H1 (cell line): ENCODE results near the gene NT5DC3.

Source experiments
- CHD1 ChIP-seq: IDR thresholded peaks from 2 replicates; pipeline ENCODE4 v1.6.1; 2012; ENCODE audit warnings: low read depth, low read length, improper control_type of control experiment
- CREB1 ChIP-seq: IDR thresholded peaks from 2 replicates; pipeline ENCODE4 v1.6.1; 2012; ENCODE audit warnings: inconsistent platforms
- CTCF ChIP-seq, 3 experiments: IDR thresholded peaks; 1 replicate in 2 of 3; 2 replicates in 1 of 3; pipeline versions ENCODE4 v1.5.1 to v1.6.1; 2011; ENCODE audit warnings: low read length in 3 of 3, mild to moderate bottlenecking in 3 of 3, inconsistent platforms in 2 of 3, low read depth in 1 of 3, moderate library complexity in 1 of 3; ENCODE audit not compliant: insufficient read depth in 1 of 3; ENCODE audit errors: control extremely low read depth in 1 of 3
- EP300 ChIP-seq, 2 experiments: IDR thresholded peaks; 1 replicate in 1 of 2; 2 replicates in 1 of 2; pipeline ENCODE4 v1.6.1; 2011 to 2012; ENCODE audit warnings: low read depth in 2 of 2, low read length in 2 of 2, mild to moderate bottlenecking in 2 of 2, borderline replicate concordance in 1 of 2, inconsistent platforms in 1 of 2, moderate library complexity in 1 of 2
- GABPA ChIP-seq: IDR thresholded peaks from 2 replicates; pipeline ENCODE4 v1.6.1; 2011; ENCODE audit warnings: mild to moderate bottlenecking, low read length, moderate library complexity, borderline replicate concordance; ENCODE audit not compliant: insufficient read depth
- MAX ChIP-seq: IDR thresholded peaks from 2 replicates; pipeline ENCODE4 v1.6.1; 2012; ENCODE audit warnings: inconsistent platforms
- POLR2A ChIP-seq, 2 experiments: IDR thresholded peaks; 1 replicate in 1 of 2; 2 replicates in 1 of 2; pipeline ENCODE4 v1.6.1; 2011; ENCODE audit warnings: low read depth in 2 of 2, low read length in 2 of 2, mild to moderate bottlenecking in 2 of 2; ENCODE audit errors: control extremely low read depth in 1 of 2
- RFX5 ChIP-seq: IDR thresholded peaks from 2 replicates; pipeline ENCODE4 v1.6.1; 2011; ENCODE audit warnings: low read depth, low read length, improper control_type of control experiment, borderline replicate concordance
- SP2 ChIP-seq: IDR thresholded peaks from 2 replicates; pipeline ENCODE4 v1.6.1; 2012; ENCODE audit warnings: mild to moderate bottlenecking, low read length, inconsistent platforms
- YY1 ChIP-seq: IDR thresholded peaks from 2 replicates; pipeline ENCODE4 v1.6.1; 2011; ENCODE audit warnings: low read depth, mild to moderate bottlenecking, low read length

- no peak for TF ChIP-seq EP300 (IDR thresholded peaks at IDR 0.05; ENCODE audit: borderline replicate concordance in 1 of 2, low read depth in 2 of 2, low read length in 2 of 2)
- TF ChIP-seq CTCF (IDR thresholded peaks at IDR 0.05; ENCODE audit: control extremely low read depth in 1 of 3, insufficient read depth in 1 of 3, low read depth in 1 of 3, low read length in 3 of 3) = no peak
- no peak for TF ChIP-seq POLR2A (IDR thresholded peaks at IDR 0.05; ENCODE audit: control extremely low read depth in 1 of 2, low read depth in 2 of 2, low read length in 2 of 2)
- no peak for TF ChIP-seq CREB1
- TF ChIP-seq GABPA = no peak
- no peak for TF ChIP-seq CHD1
- TF ChIP-seq MAX = no peak
- TF ChIP-seq YY1 = no peak
- TF ChIP-seq RFX5 = no peak
- TF ChIP-seq SP2 = no peak
Observed at GRCh38 chr12:103783744-103784664, 57.0 kb downstream of the NT5DC3 start.
